ENCODE data around the gene TMEM233.

Gene TMEM233

GRCh38 chr12:119671070-119671469, 77.5 kb downstream of the TMEM233 start:
- TF ChIP-seq CTCF (IDR thresholded peaks at IDR 0.05), result no peak

- TF ChIP-seq CTCF (IDR thresholded peaks at IDR 0.05), result no peak
Measured at GRCh38 chr12:119672194-119672593, 78.6 kb downstream of the TMEM233 start.

GRCh38 chr12:119673634-119674033, 80.1 kb downstream of the TMEM233 start:
- TF ChIP-seq CTCF (IDR thresholded peaks at IDR 0.05), result no peak

- no peak for TF ChIP-seq CTCF (IDR thresholded peaks at IDR 0.05)
Measured at GRCh38 chr12:119674560-119674959, 81.0 kb downstream of the TMEM233 start.

- no peak for TF ChIP-seq CTCF (IDR thresholded peaks at IDR 0.05)
Measured at GRCh38 chr12:119676022-119676421, 82.4 kb downstream of the TMEM233 start.

GRCh38 chr12:119676573-119676972, 83.0 kb downstream of the TMEM233 start:
- no peak for TF ChIP-seq CTCF (IDR thresholded peaks at IDR 0.05)

- TF ChIP-seq CTCF (IDR thresholded peaks at IDR 0.05), result no peak
Measured at GRCh38 chr12:119678459-119678858, 84.9 kb downstream of the TMEM233 start.

- no peak for TF ChIP-seq CTCF (IDR thresholded peaks at IDR 0.05)
Measured at GRCh38 chr12:119679081-119679480, 85.5 kb downstream of the TMEM233 start.
